ENCODE results near the gene SLC25A6.

GRCh38 chrX:1407035-1407434 lies 15.1 kb upstream of the SLC25A6 start:
- TF ChIP-seq, protein P1, sequence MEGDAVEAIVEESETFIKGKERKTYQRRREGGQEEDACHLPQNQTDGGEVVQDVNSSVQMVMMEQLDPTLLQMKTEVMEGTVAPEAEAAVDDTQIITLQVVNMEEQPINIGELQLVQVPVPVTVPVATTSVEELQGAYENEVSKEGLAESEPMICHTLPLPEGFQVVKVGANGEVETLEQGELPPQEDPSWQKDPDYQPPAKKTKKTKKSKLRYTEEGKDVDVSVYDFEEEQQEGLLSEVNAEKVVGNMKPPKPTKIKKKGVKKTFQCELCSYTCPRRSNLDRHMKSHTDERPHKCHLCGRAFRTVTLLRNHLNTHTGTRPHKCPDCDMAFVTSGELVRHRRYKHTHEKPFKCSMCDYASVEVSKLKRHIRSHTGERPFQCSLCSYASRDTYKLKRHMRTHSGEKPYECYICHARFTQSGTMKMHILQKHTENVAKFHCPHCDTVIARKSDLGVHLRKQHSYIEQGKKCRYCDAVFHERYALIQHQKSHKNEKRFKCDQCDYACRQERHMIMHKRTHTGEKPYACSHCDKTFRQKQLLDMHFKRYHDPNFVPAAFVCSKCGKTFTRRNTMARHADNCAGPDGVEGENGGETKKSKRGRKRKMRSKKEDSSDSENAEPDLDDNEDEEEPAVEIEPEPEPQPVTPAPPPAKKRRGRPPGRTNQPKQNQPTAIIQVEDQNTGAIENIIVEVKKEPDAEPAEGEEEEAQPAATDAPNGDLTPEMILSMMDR (IDR thresholded peaks at IDR 0.05; ENCODE audit: poor library complexity, severe bottlenecking), result no peak
- no peak for TF ChIP-seq SMC3 (conservative IDR thresholded peaks at IDR 0.05; ENCODE audit: poor library complexity)
